Activated T-helper 17 cell treated with anti-CD3 and anti-CD28 coated beads, Interleukin-2, amount 50 U/mL, for 72 hours (primary cell): ENCODE data around the gene NCKAP5. TPM values are rescaled to one million over a fixed set of nuclear protein-coding genes. Genes with fewer than 3 reads are reported as not detected.

ENCODE experiments used
- ATAC-seq: fragments of 150-1000 bp; cut with Tn5 transposase; replicated peaks from 2 replicates; pipeline ENCODE4 v1.10.0; 2021; ENCODE audit warnings: mild to moderate bottlenecking, moderate library complexity
- H3K27ac Mint-ChIP-seq: one replicate; pipeline ENCODE4 v1.8.0; 2022; ENCODE audit warnings: mixed read lengths
- H3K27me3 Mint-ChIP-seq: one replicate; pipeline ENCODE4 v1.8.0; 2022; ENCODE audit warnings: mixed read lengths
- H3K36me3 Mint-ChIP-seq: one replicate; pipeline ENCODE4 v1.8.0; 2022; ENCODE audit warnings: low read depth, mild to moderate bottlenecking, mixed read lengths
- H3K4me1 Mint-ChIP-seq: one replicate; pipeline ENCODE4 v1.8.0; 2022; ENCODE audit warnings: mixed read lengths
- H3K4me3 Mint-ChIP-seq: one replicate; pipeline ENCODE4 v1.8.0; 2022; ENCODE audit warnings: mild to moderate bottlenecking, mixed read lengths
- H3K9me3 Mint-ChIP-seq: one replicate; pipeline ENCODE4 v1.8.0; 2022; ENCODE audit warnings: mixed read lengths
- total RNA-seq, 2 donors: library from RNA; stranded (reverse); gene quantifications; one replicate each; pipeline ENCODE4 v1.2.3, GENCODE V29; 2022

The NCKAP5 gene
- total RNA-seq, 2 donors from 2014 or later: not detected

DNA sequence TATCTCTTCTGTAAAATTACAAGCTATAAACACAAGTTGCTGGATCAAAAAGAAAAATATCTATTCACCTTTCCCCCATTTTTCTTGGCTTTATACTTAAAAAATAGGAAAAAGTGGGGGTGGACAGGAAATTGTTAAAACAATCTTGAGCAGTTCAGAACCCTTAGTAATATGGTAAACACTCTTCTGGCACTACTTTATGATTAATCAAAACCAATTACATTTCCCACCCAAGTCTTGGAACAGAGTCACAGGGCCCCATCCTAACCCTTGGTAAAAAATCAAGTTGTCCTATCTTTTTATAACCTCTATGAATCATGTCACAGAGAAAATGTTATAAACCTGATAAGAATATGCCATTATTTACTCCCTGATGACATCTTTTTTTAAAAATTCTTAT is 570.0 kb downstream of the NCKAP5 start:
- Mint-ChIP-seq H3K9me3 (peaks cover 5% of the 10 kb centered on the region), H3K36me3 (no peaks in the 10 kb centered on the region), H3K4me1 (no peaks in the 10 kb centered on the region), H3K27me3 (no peaks in the 10 kb centered on the region), H3K4me3 (no peak overlapping the region), H3K27ac (no peak overlapping the region)
- no peak for ATAC-seq

DNA sequence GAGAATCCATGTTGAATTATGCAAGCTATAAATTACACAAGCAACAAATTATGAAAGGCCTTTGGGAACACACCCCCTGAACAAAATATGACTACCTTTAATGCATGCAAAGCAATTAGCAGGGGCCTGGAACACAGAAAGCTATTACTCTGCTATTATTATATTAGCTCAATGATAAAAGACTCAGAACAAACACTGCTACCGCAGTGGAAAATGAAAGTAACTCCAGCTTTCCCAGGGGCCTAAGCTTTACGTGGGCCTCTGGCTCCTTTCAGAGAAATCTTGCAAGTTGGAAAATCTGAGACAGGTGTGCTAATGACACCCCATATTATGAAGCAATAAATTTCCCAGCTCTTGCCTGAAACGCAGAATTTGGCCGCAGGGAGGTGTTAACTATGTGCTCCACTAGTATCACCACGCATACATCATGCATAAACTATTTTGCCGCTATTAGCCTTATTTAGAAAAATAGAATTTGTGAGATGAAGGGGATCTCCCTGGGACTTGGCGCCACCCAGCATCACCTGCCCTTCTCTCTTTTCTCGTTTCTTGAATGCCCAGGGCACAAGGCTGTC is 576.7 kb downstream of the NCKAP5 start:
- Mint-ChIP-seq H3K36me3 (no peaks in the 10 kb centered on the region), H3K4me3 (no peak overlapping the region), H3K27ac (no peak overlapping the region), H3K27me3 (no peaks in the 10 kb centered on the region), H3K4me1 (no peaks in the 10 kb centered on the region), H3K9me3 (peaks cover 10% of the 10 kb centered on the region)
- ATAC-seq: no peak

- Mint-ChIP-seq H3K9me3 (no peaks in the 10 kb centered on the region), H3K27ac (no peak overlapping the region), H3K36me3 (no peaks in the 10 kb centered on the region), H3K27me3 (no peaks in the 10 kb centered on the region), H3K4me3 (no peak overlapping the region), H3K4me1 (no peaks in the 10 kb centered on the region)
- ATAC-seq: no peak
Observed at GRCh38 chr2:132984731-132985130, 583.5 kb downstream of the NCKAP5 start.

- H3K27me3 Mint-ChIP-seq: no peaks in the 10 kb centered on the region
- no peak overlapping the region for H3K4me3 Mint-ChIP-seq
- no peaks in the 10 kb centered on the region for H3K4me1 Mint-ChIP-seq
- H3K27ac Mint-ChIP-seq: no peak overlapping the region
- H3K36me3 Mint-ChIP-seq: no peaks in the 10 kb centered on the region
- ATAC-seq: no peak
- peaks cover 5% of the 10 kb centered on the region for H3K9me3 Mint-ChIP-seq
Observed at GRCh38 chr2:132980304-132980703, 588.0 kb downstream of the NCKAP5 start.

DNA sequence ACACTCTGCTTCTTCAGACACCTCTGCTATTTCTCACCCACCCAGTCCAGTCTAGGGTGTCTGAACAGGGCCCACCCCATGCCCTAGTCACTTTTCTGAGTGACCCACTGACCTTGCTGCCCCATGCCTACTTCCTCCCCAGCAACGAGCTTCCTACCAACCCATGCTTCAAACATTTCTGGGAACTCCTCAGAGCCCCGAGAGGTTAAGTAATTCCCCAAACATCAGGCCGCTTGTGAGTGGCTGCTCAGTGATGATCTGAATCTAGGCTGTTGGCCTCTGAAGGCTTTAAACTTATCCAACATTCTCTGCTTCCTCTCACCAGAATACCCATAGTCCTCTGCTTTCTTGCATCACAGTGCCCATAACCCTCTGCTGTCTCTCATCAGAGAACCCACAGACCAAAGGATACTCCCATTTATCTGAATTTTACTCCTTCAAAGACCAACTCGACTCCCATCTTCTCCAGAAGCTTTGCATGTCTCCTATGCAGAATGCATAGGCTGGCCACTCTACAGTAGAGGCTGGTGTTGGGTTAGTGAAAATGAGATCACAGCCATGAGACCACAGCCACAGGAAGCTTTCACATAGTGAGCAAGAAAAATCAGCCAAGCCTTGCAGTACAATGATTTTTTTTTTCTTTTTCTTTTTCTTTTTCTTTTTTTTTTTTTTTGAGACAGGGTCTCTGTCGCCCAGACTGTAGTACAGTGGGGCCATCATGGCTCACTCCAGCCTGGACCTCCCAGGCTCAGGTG is 588.7 kb downstream of the NCKAP5 start:
- Mint-ChIP-seq H3K9me3 (peaks cover 5% of the 10 kb centered on the region), H3K4me1 (no peaks in the 10 kb centered on the region), H3K36me3 (no peaks in the 10 kb centered on the region), H3K27me3 (no peaks in the 10 kb centered on the region), H3K27ac (no peak overlapping the region), H3K4me3 (no peak overlapping the region)
- no peak for ATAC-seq

DNA sequence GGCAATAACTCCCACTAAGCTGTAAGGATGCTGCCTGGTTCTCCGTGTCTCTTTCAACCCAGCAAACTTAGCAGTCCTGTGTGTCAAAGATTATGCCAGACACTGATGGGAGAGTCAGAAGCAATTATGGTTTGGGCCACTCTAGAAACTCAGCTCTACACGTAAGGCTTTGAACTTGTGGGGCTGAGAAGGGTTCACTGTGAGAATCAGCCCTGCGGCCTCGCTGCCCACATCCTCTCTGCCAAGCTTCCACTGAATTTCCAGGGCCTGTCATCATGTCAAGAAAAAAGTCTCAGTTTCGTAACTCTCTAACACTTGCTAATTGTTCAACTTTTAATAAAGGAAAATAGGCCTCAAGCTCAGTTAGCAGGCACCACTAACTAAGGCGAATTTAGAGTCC is 589.4 kb downstream of the NCKAP5 start:
- Mint-ChIP-seq H3K27me3 (no peaks in the 10 kb centered on the region), H3K36me3 (no peaks in the 10 kb centered on the region), H3K4me3 (no peak overlapping the region), H3K27ac (no peak overlapping the region), H3K9me3 (peaks cover 5% of the 10 kb centered on the region), H3K4me1 (no peaks in the 10 kb centered on the region)
- ATAC-seq: no peak

DNA sequence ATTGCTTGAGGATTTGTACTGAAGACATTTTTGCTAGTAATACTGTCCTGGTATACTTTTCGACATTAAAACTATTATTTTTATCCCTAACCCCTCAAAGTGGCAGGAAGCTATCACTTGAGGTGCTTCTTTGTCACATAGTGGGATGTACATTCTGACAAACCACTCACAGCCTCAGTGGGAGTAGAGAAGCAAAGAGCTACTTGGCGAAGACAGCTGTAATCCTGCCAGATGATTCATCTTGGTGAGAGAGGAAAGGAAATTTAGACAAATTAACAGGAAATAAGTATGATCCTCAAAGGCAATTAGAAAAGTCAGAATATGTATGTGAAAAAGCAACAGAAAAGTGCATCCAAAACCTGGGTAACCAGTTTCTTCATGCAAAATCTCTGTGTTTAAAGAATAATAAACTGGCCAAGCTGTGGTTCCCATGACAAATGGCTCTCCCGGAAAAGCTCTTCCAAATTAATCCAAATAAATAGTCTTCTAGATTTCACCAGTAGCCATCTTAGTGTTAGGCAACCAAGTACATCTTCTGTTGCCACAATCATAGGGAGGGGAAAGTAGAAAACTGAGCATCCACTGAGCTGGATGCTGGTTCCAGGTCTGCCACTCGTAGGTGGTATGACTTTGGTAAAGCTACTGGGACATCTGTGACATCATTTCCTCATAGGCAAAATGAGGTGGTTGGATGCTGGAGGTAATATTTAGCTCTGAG is 590.3 kb downstream of the NCKAP5 start:
- Mint-ChIP-seq H3K4me1 (no peaks in the 10 kb centered on the region), H3K27me3 (no peaks in the 10 kb centered on the region), H3K4me3 (no peak overlapping the region), H3K36me3 (no peaks in the 10 kb centered on the region), H3K9me3 (peaks cover 5% of the 10 kb centered on the region), H3K27ac (no peak overlapping the region)
- no peak for ATAC-seq

DNA sequence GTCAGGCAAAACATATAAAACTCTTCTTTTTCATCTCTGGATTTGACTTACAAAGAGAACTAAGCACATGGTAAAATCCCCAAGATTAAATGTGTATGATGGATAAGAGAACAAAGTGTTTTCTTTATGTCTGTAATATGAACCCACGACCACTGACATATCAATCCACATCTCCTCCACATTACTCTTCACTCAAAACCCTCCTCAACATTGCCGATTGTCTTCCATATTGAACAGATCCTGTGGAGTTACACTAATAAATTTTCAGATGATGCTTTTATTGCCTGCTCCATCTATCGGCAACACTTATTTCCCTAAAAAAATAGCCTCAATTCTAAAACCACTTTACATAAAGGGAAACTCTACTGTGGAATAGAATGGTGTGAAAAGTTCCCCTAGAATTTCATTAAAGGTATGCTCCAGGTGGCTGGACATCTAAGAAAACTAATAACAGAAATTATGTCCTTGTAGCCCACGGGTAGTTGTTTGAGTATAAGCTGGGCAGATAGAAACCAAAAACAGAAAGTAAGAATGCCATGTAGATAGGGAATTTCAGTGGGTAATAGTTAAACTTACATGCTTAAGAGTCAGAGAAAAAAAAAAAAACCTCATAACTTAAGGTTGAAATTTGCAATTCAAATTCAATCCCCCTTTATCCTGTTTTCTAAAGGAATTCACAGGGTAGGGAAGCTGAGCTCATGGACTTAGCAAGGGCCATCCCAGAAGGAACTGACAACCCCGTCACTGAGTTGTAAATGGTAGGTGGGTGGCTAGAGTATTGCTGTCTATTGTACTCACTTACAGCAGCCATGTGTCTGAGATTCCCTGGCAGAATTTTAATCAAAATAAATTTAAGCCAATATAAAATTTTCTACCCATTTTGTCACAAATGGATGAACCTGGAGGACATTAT is 592.8 kb downstream of the NCKAP5 start:
- no peaks in the 10 kb centered on the region for H3K4me1 Mint-ChIP-seq
- ATAC-seq: no peak
- H3K4me3 Mint-ChIP-seq: no peak overlapping the region
- H3K36me3 Mint-ChIP-seq: no peaks in the 10 kb centered on the region
- H3K27me3 Mint-ChIP-seq: no peaks in the 10 kb centered on the region
- no peak overlapping the region for H3K27ac Mint-ChIP-seq
- H3K9me3 Mint-ChIP-seq: peaks cover 5% of the 10 kb centered on the region

DNA sequence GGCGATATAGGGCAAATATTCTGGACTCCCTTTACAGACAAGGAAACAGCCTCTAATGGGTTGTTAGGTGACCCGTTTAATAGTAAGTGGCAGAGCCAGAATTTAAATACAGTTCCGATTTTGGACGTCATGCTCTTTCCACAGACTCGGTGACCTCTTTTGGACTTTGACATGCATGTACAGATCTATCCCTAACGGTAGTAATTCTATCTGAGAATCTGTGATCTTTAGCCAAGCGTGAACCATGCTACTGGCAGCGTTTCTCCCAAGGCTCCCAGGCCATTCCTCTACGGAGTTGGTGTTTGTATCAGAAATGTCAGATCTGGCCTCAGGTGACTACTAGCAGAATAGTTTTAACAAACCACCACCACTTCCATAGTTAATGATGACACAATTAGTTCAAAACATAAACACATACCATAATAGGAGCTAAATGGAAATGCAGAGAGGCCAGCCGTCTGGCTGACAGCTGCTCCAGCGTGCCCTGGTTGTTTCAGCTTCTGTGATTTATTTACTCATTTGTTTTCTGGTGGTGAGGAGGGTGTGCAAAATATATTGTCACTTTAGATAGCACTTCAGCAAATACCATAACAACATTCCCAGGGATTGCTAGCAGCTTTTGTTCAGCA is 593.7 kb downstream of the NCKAP5 start:
- Mint-ChIP-seq H3K36me3 (no peaks in the 10 kb centered on the region), H3K27ac (no peak overlapping the region), H3K27me3 (no peaks in the 10 kb centered on the region), H3K9me3 (peaks cover 4% of the 10 kb centered on the region), H3K4me3 (no peak overlapping the region), H3K4me1 (no peaks in the 10 kb centered on the region)
- no peak for ATAC-seq

DNA sequence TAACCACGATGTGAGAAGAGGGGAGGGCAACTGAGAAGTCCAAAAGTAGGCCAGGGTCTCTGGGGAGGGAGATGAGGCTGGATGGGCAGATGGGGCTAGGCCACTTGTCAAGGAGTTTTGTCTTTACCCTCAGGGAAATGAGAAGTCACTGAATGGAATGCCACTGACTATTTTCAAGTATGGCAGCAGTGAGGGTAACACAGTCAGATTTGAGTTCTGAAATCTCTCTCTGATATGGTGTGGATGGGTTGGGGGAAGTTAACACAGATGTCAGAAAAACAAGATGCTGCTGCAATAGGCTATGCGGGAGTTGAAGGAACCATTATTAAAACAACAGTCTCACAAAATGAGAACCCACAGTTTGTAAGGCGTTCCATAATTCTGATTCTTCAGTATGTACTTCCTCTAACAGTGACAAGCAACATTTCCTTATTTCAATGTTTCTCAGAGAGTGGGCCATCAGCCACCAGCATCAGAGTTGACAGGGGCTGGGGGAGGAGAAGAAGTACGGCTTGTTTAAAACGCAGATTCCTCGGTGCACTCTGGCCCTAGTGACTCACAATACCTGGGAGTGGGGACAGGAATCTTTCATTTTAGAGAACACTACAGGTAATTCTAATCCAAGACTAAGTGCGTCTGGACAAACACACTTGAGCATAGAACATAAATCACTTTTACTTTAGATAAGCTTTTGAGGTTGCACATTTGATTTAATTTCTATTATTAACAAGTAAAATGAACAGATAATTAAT is 596.8 kb downstream of the NCKAP5 start:
- Mint-ChIP-seq H3K4me1 (no peaks in the 10 kb centered on the region), H3K36me3 (no peaks in the 10 kb centered on the region), H3K4me3 (no peak overlapping the region), H3K27me3 (no peaks in the 10 kb centered on the region), H3K27ac (no peak overlapping the region), H3K9me3 (peaks cover 5% of the 10 kb centered on the region)
- ATAC-seq: no peak

DNA sequence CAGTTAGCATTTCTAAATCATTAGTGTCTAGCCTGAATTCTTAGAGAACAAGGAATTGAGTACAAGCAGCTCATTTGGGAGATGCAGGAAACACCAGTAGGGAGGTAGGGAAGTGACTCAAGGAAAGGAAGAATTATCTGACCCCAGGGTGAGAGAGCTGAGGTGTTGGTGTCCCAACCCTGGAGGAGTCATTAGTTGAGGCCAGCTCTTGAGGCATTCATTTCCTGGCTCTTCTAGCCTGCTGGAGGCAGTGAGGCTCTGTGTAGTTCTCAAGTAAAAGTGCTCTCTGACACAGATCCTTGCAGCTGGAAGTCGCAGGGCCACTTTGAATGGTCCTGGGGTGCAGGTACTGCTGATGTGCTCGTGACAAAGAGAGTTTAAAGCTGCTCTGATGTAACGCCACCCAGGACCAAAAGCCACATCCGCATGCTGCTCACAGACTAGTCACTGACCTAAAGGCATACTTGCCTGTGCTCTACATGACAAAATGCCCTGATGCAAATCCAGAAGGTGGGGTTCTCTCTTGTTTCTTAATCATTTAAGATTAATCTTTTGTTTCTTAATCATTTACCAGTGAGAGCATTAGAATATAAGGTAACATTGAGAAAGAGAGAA is 598.8 kb downstream of the NCKAP5 start:
- H3K36me3 Mint-ChIP-seq: no peaks in the 10 kb centered on the region
- H3K4me1 Mint-ChIP-seq: no peaks in the 10 kb centered on the region
- H3K27me3 Mint-ChIP-seq: no peaks in the 10 kb centered on the region
- H3K9me3 Mint-ChIP-seq: peaks cover 5% of the 10 kb centered on the region
- H3K27ac Mint-ChIP-seq: no peak overlapping the region
- H3K4me3 Mint-ChIP-seq: no peak overlapping the region
- ATAC-seq: no peak

DNA sequence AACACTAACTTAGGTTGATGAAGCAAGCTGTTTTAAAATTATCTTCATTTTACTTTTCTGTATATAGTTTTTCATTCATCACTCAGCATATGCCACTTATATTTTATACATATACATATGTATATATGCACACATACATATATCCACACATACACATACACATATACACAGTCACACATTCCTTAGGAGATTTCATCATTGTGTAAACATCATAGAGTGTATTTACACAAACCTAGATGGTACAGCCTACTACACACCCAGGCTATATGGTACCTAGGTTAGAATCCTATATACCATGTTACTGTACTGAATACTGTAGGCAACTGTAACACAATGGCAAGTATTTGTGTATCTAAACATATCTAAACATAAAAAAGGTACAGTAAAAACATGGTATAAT is 602.8 kb downstream of the NCKAP5 start:
- Mint-ChIP-seq H3K36me3 (no peaks in the 10 kb centered on the region), H3K4me3 (no peak overlapping the region), H3K27ac (no peak overlapping the region), H3K9me3 (peaks cover 5% of the 10 kb centered on the region), H3K4me1 (no peaks in the 10 kb centered on the region), H3K27me3 (no peaks in the 10 kb centered on the region)
- ATAC-seq: no peak

GRCh38 chr2:132963161-132963560 is 605.1 kb downstream of the NCKAP5 start:
- Mint-ChIP-seq H3K27ac (no peak overlapping the region), H3K9me3 (peaks cover 5% of the 10 kb centered on the region), H3K4me3 (no peak overlapping the region), H3K27me3 (peaks cover 5% of the 10 kb centered on the region), H3K36me3 (no peaks in the 10 kb centered on the region), H3K4me1 (no peaks in the 10 kb centered on the region)
- no peak for ATAC-seq
